GM10266 (cell line): ENCODE results near the gene TMEM247.

ENCODE experiments used
- DNase-seq: peaks from one replicate; pipeline ENCODE4 v3.0.0; 2012; ENCODE audit errors: extremely low spot score
- TF ChIP-seq, protein P1 (sequence below): IDR thresholded peaks from 2 replicates; pipeline ENCODE4 v1.5.1; 2012; ENCODE audit warnings: mild to moderate bottlenecking, low read depth; ENCODE audit not compliant: control insufficient read depth, insufficient read depth; ENCODE audit errors: missing control alignments

Gene TMEM247

DNA sequence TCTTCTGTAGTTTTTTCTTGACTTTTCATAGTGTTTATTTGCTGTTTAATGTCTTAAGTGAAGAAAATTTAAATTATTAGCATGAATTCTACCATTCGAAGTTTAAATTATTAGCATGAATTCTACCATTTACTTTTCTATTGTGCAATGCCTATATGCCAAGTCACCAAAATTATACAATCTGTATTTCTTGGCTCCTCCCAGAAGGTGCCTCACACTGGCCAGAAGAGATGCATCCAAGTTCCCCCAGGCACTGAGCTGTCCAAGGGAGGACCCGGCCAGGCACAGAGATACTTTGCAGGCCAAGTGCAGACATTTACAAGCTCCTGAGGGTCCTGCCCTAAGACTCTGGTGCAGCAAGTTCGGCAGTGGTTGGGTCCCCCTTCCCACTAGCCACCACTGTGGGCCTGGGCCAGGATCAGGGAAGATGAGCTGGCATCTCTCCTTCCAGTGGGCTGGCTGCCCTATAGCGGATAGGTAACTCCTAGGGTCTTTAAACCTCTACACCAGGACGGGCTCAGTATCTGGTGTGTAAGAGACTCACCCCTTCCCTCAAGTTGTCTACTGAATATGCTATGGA, 31.3 kb downstream of the TMEM247 start:
- TF ChIP-seq, protein P1, sequence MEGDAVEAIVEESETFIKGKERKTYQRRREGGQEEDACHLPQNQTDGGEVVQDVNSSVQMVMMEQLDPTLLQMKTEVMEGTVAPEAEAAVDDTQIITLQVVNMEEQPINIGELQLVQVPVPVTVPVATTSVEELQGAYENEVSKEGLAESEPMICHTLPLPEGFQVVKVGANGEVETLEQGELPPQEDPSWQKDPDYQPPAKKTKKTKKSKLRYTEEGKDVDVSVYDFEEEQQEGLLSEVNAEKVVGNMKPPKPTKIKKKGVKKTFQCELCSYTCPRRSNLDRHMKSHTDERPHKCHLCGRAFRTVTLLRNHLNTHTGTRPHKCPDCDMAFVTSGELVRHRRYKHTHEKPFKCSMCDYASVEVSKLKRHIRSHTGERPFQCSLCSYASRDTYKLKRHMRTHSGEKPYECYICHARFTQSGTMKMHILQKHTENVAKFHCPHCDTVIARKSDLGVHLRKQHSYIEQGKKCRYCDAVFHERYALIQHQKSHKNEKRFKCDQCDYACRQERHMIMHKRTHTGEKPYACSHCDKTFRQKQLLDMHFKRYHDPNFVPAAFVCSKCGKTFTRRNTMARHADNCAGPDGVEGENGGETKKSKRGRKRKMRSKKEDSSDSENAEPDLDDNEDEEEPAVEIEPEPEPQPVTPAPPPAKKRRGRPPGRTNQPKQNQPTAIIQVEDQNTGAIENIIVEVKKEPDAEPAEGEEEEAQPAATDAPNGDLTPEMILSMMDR = no peak
- DNase-seq = no peak

DNA sequence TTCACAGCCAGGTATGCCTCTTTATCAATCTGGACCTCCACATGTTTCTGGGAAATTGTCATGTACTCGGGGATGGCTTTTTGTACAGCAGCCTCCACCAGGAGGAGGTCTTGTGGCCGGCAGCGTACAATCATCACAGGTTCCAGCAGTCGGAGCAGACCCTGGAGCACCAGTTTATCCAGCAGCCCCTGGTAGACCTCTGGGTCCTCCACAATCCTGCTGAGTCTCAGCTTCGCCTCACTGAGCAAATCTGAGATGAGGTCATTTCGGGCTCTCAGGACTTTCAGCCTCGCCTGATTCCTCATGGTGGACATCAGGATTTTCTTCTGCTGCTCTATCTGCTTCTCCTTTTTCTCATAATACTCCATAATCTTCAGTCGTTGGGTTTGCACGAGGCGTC, 32.8 kb downstream of the TMEM247 start:
- no peak for DNase-seq
- TF ChIP-seq, protein P1 = no peak

DNA sequence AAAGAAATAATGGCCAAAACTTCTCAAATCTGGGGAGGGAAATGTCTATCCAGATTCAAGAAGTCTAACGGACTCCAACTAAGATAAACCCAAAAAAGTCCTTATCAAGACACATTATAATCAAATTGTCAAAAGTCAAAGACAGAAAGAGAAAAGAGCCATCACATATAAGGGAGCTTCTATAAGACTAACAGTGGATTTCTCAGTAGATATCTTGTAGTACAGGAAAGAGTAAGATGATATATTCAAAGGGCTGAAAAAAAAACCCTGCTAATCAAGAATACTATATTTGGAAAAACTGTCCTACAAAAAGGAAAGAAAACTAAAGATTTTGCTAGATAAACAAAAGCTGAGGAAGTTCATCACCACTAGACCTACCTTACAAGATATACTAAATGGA, 35.4 kb downstream of the TMEM247 start:
- TF ChIP-seq, protein P1 = no peak

DNA sequence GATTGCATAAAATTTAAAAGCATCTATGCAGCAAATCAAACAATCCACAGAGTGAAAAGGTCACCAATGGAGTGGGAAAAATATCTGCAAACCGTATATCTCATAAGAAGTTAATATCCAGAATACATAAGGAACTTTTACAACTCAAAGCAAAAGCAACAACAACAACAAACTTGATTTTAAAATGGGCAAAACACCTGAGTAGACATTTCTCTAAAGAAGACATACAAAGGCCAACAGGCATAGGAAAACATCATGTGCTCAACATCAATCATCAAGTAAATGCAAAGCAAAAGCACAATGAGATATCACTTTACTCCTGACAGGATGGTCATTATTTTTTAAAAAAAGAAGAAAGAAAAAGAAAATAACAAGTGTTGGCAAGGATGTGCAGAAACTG, 38.1 kb downstream of the TMEM247 start:
- DNase-seq = no peak
- TF ChIP-seq, protein P1 = no peak

More for the DNA sequence above, 35.4 kb downstream of the TMEM247 start:
- DNase-seq = no peak

DNA sequence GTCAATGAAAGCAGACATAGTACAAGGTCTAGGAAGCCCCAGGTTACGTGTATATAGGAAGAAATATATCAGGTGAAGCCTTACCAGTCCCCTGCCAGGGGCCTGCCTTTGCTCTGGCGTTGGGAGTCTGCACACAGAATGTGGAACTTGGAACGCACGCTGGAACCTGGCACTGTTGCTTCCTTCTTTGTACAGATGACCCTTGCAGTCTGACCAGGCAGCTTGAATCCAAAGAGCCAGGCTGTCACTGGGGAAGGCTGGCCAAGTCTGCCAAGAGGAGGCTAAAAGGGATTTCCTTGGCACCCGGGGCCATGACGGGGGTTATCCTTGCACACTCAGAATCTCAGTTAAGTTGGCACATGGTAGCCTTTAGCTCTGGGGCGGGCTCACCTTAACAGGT, 39.5 kb downstream of the TMEM247 start:
- TF ChIP-seq, protein P1 = no peak
- DNase-seq = no peak

DNA sequence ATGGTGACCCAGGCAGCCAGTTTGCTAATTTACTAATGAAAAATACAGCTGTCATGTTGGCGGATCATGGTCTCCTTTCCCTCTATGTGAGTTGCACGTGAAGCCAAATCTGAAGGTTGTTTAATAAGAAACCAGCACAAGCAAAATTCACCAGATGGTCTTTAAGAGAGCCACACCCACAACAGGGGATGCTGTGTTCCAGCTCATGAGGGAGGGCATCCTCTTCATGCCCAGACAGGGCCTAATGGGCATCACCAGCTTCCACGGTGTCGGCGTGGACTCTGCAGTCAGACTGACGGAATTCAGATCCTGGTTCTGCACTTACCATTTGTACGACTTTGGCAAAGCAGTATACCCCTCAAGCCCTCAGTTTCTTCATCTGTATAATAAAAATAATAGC, 39.9 kb downstream of the TMEM247 start:
- no peak for DNase-seq
- TF ChIP-seq, protein P1 = no peak

DNA sequence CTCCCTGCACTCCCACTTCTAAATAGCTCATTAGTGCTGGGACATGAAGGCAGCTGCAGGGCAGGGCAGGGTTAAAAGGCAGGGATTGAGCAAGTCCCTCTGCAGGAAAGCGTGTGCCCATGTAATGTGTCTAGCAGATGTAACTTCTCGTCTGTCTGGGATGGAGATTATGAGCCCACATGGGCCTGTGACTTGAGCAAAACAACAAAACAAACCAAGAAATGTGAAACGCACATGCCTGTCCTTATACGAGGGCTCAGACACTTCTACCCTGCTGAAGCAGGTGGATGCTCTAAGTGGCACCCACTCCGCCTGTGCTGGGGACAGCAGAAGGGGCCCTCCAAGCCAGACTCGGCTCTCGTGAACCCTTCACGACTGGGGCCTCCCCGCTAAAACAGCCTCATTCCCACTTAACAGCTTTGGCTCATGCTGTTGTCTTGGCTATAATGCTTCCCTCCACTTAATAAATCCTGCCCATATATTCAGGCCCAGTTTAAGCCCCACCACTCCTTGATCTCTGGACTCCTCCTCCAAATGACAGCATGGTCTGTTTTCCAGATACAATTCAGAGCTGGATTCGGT, 40.9 kb downstream of the TMEM247 start:
- TF ChIP-seq, protein P1 = no peak
- DNase-seq = no peak
